ENCODE results near the gene KMT2D.

KMT2D gene

GRCh38 chr12:49046129-49046895, 14.3 kb downstream of the KMT2D start:
- TF ChIP-seq, protein P1, sequence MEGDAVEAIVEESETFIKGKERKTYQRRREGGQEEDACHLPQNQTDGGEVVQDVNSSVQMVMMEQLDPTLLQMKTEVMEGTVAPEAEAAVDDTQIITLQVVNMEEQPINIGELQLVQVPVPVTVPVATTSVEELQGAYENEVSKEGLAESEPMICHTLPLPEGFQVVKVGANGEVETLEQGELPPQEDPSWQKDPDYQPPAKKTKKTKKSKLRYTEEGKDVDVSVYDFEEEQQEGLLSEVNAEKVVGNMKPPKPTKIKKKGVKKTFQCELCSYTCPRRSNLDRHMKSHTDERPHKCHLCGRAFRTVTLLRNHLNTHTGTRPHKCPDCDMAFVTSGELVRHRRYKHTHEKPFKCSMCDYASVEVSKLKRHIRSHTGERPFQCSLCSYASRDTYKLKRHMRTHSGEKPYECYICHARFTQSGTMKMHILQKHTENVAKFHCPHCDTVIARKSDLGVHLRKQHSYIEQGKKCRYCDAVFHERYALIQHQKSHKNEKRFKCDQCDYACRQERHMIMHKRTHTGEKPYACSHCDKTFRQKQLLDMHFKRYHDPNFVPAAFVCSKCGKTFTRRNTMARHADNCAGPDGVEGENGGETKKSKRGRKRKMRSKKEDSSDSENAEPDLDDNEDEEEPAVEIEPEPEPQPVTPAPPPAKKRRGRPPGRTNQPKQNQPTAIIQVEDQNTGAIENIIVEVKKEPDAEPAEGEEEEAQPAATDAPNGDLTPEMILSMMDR (IDR thresholded peaks at IDR 0.05; ENCODE audit: low read depth, low read length, missing control alignments): no peak
- no peak for DNase-seq (ENCODE audit: extremely low read depth, low read depth)
- H3K4me3 ChIP-seq (replicated peaks; ENCODE audit: low read depth, low read length): no peak overlapping the region

GRCh38 chr12:49044660-49045059, 15.9 kb downstream of the KMT2D start:
- TF ChIP-seq, protein P1 (IDR thresholded peaks at IDR 0.05; ENCODE audit: low read depth, low read length, missing control alignments): no peak
- no peak for DNase-seq (ENCODE audit: extremely low read depth, low read depth)
- H3K4me3 ChIP-seq (replicated peaks; ENCODE audit: low read depth, low read length): no peak overlapping the region

- H3K4me3 ChIP-seq (replicated peaks; ENCODE audit: low read depth, low read length): no peak overlapping the region
- DNase-seq (ENCODE audit: extremely low read depth, low read depth): no peak
- TF ChIP-seq, protein P1 (IDR thresholded peaks at IDR 0.05; ENCODE audit: low read depth, low read length, missing control alignments): peak; percentile 84
These were observed 16.7 kb downstream of the KMT2D start for GRCh38 chr12:49043856-49044258.

DNA sequence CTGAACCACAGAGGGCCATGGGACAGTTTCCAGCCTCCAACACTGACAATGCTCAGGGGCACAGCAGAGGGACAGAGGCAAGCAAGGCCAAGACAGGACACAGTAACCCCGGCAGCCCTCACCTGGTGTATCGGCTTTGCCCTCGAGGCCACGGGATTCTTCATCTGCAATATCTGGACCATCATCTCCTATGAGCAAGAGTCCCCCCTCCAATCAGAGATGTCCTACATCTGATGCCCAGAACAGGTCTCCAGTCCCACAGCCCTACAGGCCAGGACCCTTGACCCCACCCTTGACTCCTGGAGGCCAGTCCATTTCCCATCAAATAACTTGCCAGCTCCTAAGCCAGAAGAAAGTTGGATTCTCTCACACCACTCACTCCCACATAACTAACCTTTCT, 17.4 kb downstream of the KMT2D start:
- TF ChIP-seq, protein P1 (IDR thresholded peaks at IDR 0.05; ENCODE audit: low read depth, low read length, missing control alignments): no peak
- DNase-seq (ENCODE audit: extremely low read depth, low read depth): no peak
- no peak overlapping the region for H3K4me3 ChIP-seq (replicated peaks; ENCODE audit: low read depth, low read length)

DNA sequence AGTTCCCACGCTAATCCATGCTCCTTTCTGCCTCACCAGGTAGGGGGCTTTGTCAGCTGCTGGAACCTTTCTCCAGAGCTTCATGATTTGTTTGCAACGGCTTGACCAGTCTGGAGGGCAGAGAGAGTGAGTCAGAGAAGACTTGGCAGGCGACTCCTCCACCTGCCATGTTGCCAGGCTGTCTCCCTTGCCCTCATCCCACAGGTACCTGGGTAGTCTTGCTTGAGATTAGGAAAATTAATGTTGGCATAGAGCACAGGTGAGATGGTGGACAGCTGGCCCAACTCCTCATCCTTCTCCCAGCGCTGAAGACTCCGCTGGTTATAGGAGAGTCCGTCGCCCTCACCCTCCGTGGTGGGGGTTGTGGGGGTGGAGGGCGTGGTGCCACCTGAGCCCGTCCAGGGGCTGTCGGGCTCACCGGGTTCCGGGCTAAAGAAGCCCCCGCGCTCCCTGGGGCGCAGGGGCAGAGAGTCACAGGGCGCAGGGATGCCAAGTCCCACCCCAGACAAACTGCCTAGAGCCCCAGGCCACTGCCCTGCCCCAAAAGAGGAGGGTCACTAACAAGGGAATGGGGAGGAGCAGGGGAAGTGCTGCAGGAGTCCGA, 18.6 kb downstream of the KMT2D start:
- DNase-seq (ENCODE audit: extremely low read depth, low read depth): no peak
- H3K4me3 ChIP-seq (replicated peaks; ENCODE audit: low read depth, low read length): no peak overlapping the region
- TF ChIP-seq, protein P1 (IDR thresholded peaks at IDR 0.05; ENCODE audit: low read depth, low read length, missing control alignments): no peak

DNA sequence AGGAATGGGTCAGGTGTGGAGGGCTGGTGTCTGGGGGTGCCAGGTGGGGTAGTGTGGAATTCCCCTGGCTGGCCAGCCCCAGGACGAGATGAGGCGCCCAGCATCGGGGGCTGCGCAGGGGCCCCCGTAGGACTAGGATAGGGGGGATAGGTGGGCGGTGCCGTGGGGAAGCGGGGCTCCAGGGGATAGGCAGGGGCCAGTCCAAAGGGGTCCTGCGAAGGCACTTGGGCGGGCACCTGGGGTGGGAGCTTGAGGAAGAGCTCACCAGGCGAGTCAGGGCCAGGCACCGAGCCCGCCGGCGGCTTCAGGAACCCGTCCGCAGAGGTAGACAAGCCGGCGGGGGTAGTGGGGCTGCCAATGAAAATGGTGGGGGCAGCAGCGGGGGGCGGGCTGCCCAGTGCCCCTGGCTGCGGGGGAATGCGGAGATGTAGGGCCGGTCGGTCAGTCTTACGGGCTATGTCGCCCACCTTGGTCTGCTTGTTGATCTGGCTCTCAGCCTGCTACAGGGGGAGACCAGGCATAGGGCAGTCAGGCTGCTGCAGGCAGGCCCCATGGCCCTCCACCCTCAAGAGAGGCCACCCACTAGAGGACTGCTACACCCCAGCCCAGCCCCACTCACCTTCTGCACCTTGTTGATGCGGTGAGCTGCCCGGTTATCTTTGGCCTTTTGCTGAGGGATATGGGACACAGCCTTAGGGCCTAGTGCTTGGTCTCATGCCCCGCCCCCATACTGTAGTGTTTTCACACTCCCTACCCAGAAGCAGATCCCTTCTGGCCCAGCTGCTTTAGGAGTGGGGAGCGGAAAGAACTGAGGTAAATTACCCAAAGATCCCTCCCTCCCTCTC, 19.3 kb downstream of the KMT2D start:
- DNase-seq (ENCODE audit: extremely low read depth, low read depth): no peak
- no peak overlapping the region for H3K4me3 ChIP-seq (replicated peaks; ENCODE audit: low read depth, low read length)
- TF ChIP-seq, protein P1 (IDR thresholded peaks at IDR 0.05; ENCODE audit: low read depth, low read length, missing control alignments): no peak
